Left ventricle myocardium inferior (tissue), 1 donor: Measurements from ENCODE around the gene PLS1. TPM values are rescaled to one million over a fixed set of nuclear protein-coding genes. Genes with fewer than 3 reads are reported as not detected.
"Not testable (repeated sequence)": the region's sequence is repeated elsewhere in the genome, so short reads cannot be mapped to it uniquely, and the experiment has no call there.

Experiments used
- DNase-seq: peaks from one replicate; pipeline ENCODE4 v3.0.0-alpha.2; 2020
- H3K27ac ChIP-seq: fragments of 200-600 bp; replicated peaks from 2 replicates; pipeline ENCODE4 v1.8.0; 2021
- H3K27me3 ChIP-seq: fragments of 200-600 bp; 2 replicates; pipeline ENCODE4 v1.8.0; 2021; ENCODE audit warnings: low read depth
- H3K36me3 ChIP-seq: fragments of 200-600 bp; 2 replicates; pipeline ENCODE4 v1.8.0; 2021
- H3K4me1 ChIP-seq: fragments of 200-600 bp; 2 replicates; pipeline ENCODE4 v1.8.0; 2021
- H3K4me3 ChIP-seq: fragments of 200-600 bp; 2 replicates; pipeline ENCODE4 v1.8.0; 2021; ENCODE audit warnings: mild to moderate bottlenecking, moderate library complexity
- H3K9me3 ChIP-seq: fragments of 200-600 bp; replicated peaks from 2 replicates; pipeline ENCODE4 v1.8.0; 2021
- intact Hi-C: fragments of 100-400 bp; cut with micrococcal nuclease; formaldehyde crosslinking; loops from one replicate; pipeline ENCODE4 v1.11.0; 2022
- total RNA-seq: library from RNA; stranded (reverse); fragmentation: NEBNext Ultra II Directional; extraction: Animal tissue kit (Norgen Biotek cat#: 25700); gene quantifications from one replicate; pipeline ENCODE4 v1.2.1, GENCODE V29; 2021
- TF ChIP-seq, protein P1 (sequence below): fragments of 200-600 bp; IDR thresholded peaks from 2 replicates; pipeline ENCODE4 v1.8.0; 2021; ENCODE audit warnings: antibody characterized with exemption, mild to moderate bottlenecking, borderline replicate concordance
- donor health status: DM: no; HTN: yes; CAD: no; lungs with severe emphysema.

The PLS1 gene
- total RNA-seq, 1 donor from 2014 or later = 2.6 TPM

DNA sequence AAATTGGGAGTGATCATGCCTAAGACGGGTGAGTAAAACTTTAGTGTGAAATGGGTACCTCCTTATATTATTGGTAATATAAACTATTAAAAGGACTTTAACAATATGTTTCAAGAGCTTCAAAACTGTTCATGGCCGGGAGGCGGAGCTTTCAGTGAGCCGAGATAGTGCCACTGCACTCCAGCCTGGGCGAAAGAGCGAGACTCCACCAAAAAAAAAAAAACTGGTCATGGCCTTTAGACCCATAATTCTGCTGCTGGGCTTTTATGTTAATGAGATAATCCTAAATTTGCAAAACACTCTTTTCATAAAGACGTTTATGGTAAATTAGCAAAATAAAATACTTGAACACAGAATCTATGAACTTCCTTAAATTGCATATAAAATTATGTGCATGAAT lies 150.5 kb downstream of the PLS1 start:
- Histone ChIP-seq H3K36me3 (peaks cover 44% of the 10 kb centered on the region), H3K27ac (no peak overlapping the region), H3K4me3 (no peak overlapping the region), H3K27me3 (no peaks in the 10 kb centered on the region), H3K4me1 (no peaks in the 10 kb centered on the region), H3K9me3 (peaks cover 15% of the 10 kb centered on the region)
- no peak for DNase-seq
- TF ChIP-seq, protein P1, sequence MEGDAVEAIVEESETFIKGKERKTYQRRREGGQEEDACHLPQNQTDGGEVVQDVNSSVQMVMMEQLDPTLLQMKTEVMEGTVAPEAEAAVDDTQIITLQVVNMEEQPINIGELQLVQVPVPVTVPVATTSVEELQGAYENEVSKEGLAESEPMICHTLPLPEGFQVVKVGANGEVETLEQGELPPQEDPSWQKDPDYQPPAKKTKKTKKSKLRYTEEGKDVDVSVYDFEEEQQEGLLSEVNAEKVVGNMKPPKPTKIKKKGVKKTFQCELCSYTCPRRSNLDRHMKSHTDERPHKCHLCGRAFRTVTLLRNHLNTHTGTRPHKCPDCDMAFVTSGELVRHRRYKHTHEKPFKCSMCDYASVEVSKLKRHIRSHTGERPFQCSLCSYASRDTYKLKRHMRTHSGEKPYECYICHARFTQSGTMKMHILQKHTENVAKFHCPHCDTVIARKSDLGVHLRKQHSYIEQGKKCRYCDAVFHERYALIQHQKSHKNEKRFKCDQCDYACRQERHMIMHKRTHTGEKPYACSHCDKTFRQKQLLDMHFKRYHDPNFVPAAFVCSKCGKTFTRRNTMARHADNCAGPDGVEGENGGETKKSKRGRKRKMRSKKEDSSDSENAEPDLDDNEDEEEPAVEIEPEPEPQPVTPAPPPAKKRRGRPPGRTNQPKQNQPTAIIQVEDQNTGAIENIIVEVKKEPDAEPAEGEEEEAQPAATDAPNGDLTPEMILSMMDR = no peak
- intact Hi-C loops = no loop called here

DNA sequence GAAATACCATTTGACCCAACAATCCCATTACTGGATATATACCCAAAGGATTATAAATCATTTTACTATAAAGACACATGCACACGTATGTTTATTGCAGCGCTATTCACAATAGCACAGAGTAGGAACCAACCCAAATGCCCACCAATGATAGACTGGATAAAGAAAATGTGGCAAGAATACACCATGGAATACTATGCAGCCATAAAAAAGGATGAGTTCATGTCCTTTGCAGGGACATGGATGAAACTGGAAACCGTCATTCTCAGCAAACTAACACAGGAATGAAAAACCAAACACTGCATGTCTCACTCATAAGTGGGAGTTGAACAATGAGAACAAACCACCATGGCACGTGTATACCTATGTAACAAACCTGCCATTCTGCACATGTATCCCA lies 154.3 kb downstream of the PLS1 start:
- H3K4me1 ChIP-seq, H3K27me3 ChIP-seq, intact Hi-C loops, H3K27ac ChIP-seq, DNase-seq, H3K4me3 ChIP-seq: not testable (repeated sequence)
- Histone ChIP-seq H3K36me3 (peaks cover 37% of the 10 kb centered on the region), H3K9me3 (peaks cover 15% of the 10 kb centered on the region)

DNA sequence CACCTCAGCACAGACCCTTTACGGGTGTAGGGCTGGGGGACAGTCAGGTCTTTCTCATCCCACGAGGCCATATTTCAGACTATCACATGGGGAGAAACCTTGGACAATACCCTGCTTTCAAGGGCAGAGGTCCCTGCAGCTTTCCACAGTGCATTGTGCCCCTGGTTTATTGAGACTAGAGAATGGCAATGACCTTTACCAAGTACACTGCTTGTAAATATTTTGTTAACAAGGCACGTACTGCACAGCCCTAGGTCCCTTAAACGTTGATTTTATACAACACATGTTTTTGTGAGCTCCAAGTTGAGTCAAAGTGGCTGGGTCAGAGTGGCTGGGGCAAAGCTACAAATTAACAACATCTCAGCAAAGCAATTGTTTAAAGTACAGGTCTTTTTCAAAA lies 156.4 kb downstream of the PLS1 start:
- intact Hi-C loops, H3K4me3 ChIP-seq, H3K4me1 ChIP-seq, H3K27me3 ChIP-seq, DNase-seq, H3K27ac ChIP-seq: not testable (repeated sequence)
- peaks cover 40% of the 10 kb centered on the region for H3K36me3 ChIP-seq
- peaks cover 15% of the 10 kb centered on the region for H3K9me3 ChIP-seq

DNA sequence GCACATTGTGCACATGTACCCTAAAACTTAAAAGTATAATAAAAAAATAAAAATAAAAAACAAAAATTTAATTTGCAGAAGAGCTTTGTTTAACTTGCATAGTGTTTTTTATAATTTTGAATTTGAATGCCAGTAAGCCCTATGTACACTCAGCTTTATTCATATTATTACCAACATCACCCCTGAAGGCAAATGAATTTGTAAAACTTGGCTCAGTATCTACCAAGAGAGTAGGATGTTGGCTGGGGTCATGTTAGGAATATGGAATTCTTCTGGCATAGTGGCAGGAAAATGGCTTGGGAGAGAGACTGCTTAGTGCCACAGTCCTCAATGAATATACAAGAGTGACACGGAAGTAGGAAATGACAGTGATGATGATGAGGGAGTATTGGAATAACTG lies 158.3 kb downstream of the PLS1 start:
- intact Hi-C loops = no loop called here

More for the DNA sequence above, 158.3 kb downstream of the PLS1 start:
- H3K36me3 ChIP-seq = peaks cover 25% of the 10 kb centered on the region
- peaks cover 12% of the 10 kb centered on the region for H3K9me3 ChIP-seq
- no peaks in the 10 kb centered on the region for H3K4me1 ChIP-seq
- no peak overlapping the region for H3K27ac ChIP-seq
- TF ChIP-seq, protein P1 = no peak
- DNase-seq = no peak
- no peaks in the 10 kb centered on the region for H3K27me3 ChIP-seq
- no peak overlapping the region for H3K4me3 ChIP-seq

Other genes with a start within 250 kb of the PLS1 start
- gene XRN1, start 148.4 kb upstream of the PLS1 start, total RNA-seq = 16.1 TPM
- 9.1 TPM for gene ATR, start 17.7 kb upstream of the PLS1 start, total RNA-seq
- gene TRPC1, start 127.6 kb downstream of the PLS1 start, total RNA-seq = 13.9 TPM